GM15510 (cell line): ENCODE results near the gene LIN9.

Experiments
- POLR2A ChIP-seq: IDR thresholded peaks from 3 replicates; pipeline ENCODE4 v1.6.1; 2011; ENCODE audit warnings: borderline replicate concordance; ENCODE audit not compliant: insufficient read length; ENCODE audit errors: extremely low read depth

The LIN9 gene

GRCh38 chr1:226305184-226305583, 3.8 kb downstream of the LIN9 start:
- no peak for TF ChIP-seq POLR2A

DNA sequence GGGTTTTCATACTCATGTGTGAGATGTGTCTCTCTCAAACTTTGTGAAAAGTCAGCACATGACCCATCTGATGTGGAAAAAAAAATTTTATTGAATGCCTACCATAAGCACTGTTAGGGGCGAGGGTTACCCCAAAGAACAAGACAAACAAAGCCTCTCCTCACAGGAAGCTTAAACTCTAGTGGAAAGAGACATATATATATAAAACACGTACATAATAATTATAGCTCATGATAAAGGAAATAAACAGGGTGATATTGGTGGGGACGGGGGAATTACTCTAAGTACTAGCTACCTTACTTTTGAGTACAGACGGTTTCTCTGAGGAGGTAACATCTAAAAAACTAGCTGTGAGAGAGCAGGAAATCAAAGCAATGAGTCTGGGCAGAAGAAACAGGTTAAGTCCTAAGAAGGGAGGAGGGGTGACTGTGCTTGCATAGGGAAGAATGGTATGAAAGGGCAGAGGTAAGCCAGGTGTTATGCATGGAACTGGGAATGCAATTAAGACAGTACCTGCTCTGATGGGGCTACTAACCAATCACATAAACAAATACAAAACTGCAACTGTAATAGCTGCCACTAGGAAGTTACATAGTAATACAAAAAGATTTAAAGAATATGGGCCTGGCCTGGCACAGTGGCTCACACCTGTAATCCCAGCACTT, 4.5 kb downstream of the LIN9 start:
- no peak for TF ChIP-seq POLR2A

GRCh38 chr1:226302731-226303130, 6.2 kb downstream of the LIN9 start:
- TF ChIP-seq POLR2A = no peak

DNA sequence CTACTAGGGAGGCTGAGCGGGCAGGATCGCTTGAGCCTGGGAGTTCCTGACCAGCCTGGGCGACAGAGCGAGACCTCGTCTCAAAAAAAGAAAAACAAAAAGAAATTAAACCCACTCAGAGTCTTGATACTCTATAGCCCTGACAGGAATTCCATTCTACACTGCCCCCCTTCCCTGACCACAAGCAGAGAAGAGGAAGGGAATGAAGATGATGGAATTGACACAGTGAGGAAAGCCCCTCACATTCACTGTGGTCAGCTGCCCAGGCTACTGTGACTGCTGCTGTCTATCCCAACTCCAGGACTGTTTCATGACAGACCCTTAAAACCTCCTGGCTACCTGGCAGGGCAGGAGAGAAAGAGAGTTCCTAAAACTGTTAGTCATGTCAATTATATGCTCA, 12.1 kb downstream of the LIN9 start:
- no peak for TF ChIP-seq POLR2A

- no peak for TF ChIP-seq POLR2A
Measured at GRCh38 chr1:226293553-226293920, 15.4 kb downstream of the LIN9 start.

DNA sequence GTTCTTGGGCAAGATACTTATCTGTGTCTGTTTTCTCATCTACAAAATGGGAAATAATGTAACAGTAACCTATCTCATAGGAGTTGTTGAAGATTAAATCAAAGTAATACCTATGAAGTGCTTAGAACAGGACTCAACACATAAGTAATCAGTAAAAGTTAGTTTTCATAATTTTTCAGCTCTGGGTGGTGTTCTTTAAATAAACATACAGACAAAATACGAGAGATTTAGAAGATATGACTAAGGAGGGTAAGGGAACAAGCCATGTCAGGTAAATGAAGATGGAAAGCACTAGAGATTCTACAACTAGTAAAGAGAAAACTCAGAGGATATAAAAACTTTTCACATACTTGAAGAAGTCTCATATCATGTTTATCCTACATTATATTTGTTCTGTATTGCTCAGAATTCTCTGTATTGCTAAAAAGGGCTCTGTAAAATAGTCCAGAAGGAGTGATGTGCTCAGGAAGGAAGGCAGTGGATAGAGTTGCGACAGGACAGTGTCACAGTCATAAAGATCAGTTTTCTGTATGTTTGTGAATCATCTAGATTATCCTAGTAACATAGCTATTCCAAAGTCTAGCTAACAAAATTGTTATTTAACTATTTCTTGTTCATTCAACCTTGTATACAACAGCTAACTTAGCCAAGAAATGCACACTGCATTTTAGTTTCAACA, 16.0 kb downstream of the LIN9 start:
- TF ChIP-seq POLR2A = no peak

GRCh38 chr1:226287587-226287986, 21.4 kb downstream of the LIN9 start:
- no peak for TF ChIP-seq POLR2A

GRCh38 chr1:226281058-226281457, 27.9 kb downstream of the LIN9 start:
- TF ChIP-seq POLR2A = no peak

GRCh38 chr1:226279498-226279897, 29.5 kb downstream of the LIN9 start:
- TF ChIP-seq POLR2A = no peak

DNA sequence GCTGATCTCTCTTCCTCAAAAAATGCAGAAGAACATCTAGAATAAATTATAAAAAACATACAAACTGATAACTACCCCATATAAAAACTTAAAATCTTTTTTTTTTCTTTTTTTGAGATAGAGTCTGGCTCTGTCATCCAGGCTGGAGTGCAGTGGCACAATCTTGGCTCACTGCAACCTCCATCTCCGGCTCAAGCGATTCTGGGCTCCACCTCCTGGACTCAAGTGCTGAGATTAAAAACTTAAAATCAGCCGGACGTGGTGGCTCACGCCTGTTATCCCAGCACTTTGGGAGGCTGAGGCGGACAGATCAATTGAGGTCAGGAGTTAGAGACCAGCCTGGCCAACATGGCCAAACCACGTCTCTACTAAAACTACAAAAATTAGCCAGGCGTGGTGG, 31.1 kb downstream of the LIN9 start:
- TF ChIP-seq POLR2A = no peak

DNA sequence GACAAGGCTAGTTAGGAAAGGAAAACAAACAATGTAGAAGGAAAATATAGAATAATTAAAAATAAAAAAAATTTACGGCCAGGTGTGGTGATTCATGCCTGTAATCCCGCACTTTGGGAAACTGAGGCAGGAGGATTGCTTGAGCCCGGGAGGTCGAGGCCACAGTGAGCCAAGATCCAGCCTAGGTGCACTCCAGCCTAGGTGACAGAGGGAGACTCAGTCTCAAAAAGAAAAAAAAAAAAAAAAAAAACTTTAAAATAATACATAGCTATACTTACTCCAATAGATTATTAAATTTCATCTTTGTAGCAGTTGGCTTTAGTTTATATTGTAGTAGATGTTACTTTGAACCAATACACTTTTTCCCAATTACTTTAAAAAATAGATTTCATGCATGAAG, 32.0 kb downstream of the LIN9 start:
- TF ChIP-seq POLR2A = no peak

GRCh38 chr1:226276077-226276682, 32.8 kb downstream of the LIN9 start:
- no peak for TF ChIP-seq POLR2A

- TF ChIP-seq POLR2A = no peak
Measured at GRCh38 chr1:226274138-226274537, 34.8 kb downstream of the LIN9 start.

- TF ChIP-seq POLR2A = no peak
Measured at GRCh38 chr1:226268421-226269124, 40.4 kb downstream of the LIN9 start.

DNA sequence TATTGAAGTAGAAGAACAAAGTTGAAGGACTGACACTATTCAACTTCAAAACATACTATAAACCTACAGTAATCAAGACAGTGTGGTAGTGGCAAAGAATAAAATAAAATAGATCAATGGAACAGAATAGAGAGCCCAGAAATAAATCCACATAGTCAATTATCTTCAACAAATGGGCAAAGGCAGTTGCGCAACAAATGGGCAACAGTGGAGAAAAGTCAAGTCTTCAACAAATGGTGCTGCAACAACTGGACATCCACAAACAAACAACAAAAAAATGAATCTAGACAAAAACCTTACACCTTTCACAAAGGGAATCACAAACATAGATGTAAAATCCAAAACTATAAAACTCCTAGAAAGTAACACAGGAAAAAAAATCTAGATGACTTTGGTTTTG, 47.1 kb downstream of the LIN9 start:
- TF ChIP-seq POLR2A = no peak

GRCh38 chr1:226255380-226255779, 53.6 kb downstream of the LIN9 start:
- no peak for TF ChIP-seq POLR2A

DNA sequence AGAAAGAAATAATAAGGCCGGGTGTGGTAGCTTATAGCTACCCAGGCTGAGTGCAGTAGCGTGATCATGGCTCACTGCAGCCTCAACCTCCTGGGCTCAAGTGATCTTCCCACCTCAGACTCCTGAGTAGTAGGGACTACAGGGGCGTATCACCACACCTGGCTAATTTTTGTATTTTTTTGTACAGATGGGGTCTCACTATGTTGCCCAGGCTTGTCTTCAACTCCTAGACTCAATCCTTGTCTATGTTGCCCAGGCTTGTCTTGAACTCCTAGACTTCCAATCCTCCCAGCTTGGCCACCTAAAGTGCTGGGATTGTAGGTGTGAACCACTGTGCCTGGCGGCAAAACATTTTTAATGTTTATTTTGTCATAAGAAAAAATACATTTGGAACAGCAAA, 55.0 kb downstream of the LIN9 start:
- TF ChIP-seq POLR2A = no peak

DNA sequence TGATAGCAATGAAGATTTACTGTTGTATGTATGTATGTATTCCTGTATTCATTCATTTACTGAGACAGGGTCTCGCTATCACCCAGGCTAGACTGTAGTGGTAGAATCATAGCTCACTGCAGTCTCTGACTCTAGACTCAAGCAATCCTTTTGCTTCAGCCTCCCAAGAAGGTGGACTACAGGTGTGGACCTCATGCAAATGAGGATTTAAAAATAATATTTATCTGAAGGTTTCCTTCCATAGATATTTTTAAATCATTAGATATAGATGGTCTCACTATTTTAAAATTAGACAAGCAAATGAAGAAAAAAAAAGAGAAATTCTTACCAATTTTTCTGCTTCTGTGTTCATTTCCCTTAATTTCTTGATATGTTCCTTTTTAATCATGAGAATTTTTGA, 58.5 kb downstream of the LIN9 start:
- no peak for TF ChIP-seq POLR2A
